Inflammatory macrophage treated with lipopolysaccharide for 4 hours (primary cell): ENCODE results near the gene PDS5A.
"Not testable (repeated sequence)": the region's sequence is repeated elsewhere in the genome, so short reads cannot be mapped to it uniquely, and the experiment has no call there.

ENCODE experiments used
- DNase-seq: peaks from one replicate; pipeline ENCODE4 v3.0.0-alpha.2; 2020

PDS5A gene

DNA sequence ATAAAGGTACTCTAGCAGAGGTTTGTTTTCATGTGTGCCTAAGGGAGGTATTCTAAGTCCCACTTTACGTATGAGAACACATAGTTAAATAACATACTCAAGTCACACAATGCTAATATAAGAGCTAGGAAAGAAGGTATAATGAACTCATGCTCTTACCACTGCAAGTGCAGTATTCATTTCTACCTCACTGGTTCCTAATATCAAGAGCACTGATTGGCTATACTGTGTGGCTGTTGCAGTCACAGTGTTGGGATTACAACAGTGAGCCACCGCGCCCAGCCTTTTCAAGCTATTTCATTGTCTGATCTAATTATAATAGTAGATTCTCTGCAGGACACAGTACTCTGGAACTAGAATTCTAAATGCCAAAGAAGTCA lies 84.0 kb downstream of the PDS5A start:
- no peak for DNase-seq

DNA sequence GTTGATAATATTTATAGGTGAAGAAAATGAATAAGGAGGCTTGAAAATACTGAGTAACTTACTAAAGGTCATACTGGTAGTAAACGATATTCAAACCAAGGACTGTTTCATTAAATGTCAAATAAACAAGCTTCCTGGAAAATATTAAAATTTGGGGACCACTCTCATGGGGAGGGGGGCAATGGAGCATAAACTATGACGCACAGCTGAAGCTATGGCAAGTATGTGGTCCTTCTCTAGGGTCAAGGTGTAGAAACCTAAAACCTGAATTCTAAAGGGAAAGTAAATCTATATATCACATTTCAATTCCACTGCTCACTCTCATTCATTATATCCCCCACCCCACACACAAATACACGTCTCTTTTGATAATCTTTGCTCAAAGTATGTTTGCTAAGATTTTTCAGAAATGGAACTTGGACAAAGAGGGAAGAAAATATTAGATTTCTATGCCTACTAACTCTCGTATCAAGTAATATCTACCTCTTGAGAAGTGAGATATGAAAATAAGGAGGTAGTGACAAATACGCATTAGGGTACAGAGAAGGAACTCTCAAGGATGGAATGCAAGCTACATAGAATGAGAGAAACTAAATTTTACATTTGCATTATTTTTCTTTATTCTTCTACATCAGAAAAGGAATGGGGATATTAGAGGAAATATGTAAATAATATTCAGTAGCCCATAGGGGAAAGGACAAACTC lies 84.6 kb downstream of the PDS5A start:
- DNase-seq, result no peak

DNA sequence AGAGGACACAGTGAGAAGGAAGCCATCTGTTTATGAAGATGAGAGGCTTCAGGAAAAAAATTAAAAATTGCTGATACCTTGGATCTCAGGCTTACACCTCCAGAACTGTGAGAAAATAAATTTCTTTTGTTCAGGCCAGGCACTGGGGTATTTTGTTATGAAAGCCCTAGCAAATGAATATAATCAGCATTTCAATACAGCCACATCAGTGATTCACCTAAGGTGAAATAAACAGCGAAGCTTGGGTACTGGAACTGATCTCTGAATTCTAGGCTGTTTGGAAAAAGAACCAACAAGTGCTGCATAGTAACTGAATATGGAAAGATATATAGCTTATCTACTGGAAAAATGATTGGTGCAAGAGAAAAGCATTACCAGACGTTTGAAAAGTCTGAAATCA lies 88.5 kb downstream of the PDS5A start:
- DNase-seq, result no peak

DNA sequence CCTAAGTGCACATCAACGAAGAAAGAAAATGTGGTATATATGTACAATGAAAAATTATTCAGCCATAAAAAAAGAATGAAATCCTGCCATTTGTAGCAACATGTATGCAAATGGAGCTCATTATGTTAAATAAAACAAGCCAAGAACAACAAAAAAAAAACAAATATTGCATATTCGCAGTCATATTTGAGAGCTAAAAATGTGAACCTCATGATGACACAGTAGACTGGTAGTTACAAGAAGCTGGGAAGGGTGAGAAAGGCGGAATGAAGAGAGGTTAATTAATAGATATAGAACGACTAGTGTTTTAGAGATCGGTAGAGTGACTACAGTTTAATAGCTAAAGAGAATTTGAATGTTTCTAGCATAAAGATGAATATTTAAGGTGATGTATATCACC lies 89.2 kb downstream of the PDS5A start:
- no peak for DNase-seq

DNA sequence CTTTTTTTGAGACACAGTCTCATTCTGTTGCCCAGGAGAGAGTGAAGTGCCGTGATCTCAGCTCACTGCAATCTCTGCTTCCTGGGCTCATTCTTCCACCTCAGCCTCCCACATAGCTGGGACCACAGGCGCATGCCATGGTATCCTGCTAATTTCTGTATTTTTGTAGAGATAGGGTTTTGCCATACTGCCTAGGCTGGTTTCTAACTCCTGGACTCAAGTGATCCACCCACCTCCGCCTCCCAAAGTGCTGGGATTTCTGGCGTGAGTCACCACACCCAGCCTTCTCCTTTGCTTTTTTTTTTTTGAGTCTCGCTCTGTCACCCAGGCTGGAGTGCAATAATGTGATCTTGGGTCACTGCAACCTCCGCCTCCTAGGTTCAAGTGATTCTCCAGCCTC lies 94.1 kb downstream of the PDS5A start:
- peak; percentile 35 for DNase-seq

DNA sequence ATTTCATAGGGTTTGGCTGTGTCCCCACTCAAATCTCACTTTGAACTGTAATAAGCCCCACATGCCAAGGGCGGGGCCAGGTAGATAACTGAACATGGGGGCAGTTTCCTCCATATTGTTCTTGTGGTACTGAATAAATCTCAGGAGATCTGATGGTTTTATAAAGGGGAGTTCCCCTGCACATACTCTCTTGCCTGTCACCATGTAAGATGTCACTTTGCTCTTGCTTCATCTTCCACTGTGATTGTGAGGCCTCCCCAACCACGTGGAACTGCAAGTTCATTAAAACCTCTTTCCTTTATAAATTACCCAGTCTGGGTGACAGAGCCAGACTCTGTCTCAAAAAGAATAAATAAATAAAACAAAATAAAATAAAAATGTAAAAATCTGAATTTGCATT lies 95.9 kb downstream of the PDS5A start:
- DNase-seq, result peak; percentile 39

DNA sequence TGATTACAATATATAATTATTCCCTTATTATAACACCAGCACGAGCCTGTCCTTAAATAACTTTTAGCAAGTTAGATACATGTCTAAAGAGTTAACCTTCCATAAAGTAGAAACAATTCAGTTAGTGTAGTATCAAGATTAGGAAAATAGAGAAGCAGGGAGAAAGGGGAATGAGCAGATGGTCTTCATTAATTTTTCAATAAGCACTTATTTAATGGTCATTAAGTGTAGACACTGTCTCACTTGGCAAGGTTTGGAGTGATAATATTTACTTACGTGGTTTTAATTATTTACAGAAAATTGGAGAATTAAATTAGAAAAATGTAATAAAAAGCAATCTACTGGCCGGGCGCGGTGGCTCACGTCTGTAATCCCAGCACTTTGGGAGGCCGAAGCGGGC lies 99.7 kb downstream of the PDS5A start:
- no peak for DNase-seq

DNA sequence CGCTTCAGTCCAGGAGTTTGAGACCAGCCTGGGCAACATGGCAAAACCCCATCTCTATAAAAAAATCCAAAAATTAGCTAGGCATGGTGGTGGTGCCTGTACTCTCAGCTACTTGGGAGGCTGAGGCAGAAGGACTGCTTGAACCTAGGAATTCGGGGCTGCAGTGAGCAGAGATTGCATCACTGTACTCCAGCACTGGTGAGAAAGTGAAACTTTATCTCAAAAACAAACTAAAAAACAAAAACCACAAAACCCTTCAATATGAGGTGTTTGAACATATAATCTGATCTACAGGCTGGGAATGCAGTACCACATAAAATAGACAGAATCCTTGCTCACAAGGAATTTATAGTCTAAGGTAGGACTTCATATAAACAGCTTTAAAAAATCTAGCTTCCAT lies 103.9 kb downstream of the PDS5A start:
- no peak for DNase-seq

DNA sequence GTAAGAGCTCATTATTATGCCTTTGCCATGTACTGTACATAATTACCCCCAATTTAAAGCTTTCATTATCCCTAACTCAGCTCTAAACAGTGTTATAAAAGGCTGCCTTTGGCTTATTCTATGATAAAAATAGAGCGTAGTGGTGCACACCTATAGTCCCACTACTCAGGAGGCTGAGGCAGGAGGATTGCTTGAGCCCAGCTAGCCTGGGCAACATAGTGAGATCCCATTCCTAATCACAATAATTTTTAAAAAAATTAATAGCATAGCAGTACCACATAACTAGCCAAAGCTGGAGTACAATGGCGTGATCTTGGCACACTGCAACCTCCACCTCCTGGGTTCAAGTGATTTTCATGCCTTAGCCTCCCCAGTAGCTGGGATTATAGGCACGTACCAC lies 112.4 kb downstream of the PDS5A start:
- DNase-seq, result no peak

DNA sequence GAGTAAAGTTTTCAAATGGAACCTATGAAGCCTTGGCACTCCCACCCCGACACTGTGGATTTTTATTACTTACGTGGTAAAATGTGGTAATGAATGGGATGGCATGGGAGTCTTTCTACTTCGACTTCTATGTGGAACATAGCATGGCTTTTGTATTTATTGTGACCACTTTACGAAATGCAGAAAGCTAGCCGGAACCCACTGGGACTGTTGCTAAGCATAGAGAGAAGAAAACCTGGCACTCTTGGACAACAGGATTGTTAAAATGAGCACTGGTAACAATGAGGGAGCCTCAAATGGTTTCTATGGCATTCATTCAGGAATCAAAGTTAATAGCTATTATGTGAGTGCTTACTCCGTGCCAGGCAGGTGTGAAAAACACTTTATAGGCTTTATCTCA lies 113.3 kb downstream of the PDS5A start:
- no peak for DNase-seq

DNA sequence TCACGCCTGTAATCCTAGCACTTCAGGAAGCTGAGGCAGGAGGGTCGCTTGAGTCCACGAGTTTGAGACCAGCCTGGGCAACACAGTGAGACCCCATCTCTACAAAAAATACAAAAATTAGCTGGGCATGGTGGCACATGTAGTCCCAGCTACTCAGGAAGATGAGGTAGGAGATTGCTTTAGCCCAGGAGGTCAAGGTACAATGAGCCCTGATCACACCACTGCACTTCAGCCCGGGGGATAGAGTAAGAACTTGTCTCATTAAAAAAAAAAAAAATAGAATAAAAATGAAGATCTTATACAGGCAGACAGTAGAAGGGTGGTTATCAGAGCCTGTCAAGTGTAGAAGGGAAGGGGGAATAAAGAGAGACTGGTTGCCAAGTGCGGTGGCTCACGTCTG lies 116.9 kb downstream of the PDS5A start:
- DNase-seq, result no peak

DNA sequence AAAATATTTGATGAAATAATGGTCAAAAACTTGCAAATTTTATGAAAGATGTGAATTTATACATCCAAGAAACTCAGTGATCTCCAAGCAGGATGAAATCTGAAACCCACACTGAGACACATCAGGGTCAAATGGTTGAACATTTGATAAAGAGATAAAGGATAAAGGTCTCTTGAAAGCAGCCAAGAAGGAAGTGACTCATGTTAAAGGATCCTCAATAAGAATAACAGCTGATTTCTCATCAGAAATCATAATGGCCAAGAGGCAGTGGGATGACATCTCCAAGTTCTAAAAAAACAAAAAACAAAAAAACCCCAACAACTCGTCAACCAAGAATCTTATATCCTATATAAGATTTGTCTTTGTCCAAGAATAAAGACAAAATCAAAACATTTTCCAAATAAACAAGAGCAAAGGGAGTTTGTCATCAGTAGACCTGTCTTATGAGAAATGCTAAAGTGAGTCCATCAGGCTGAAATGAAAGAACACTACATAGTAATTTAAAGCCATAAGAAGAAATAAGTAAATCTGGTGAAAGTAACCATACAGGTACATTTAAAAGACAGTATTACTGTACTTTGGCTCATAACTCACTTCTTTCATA lies 121.7 kb downstream of the PDS5A start:
- no peak for DNase-seq

DNA sequence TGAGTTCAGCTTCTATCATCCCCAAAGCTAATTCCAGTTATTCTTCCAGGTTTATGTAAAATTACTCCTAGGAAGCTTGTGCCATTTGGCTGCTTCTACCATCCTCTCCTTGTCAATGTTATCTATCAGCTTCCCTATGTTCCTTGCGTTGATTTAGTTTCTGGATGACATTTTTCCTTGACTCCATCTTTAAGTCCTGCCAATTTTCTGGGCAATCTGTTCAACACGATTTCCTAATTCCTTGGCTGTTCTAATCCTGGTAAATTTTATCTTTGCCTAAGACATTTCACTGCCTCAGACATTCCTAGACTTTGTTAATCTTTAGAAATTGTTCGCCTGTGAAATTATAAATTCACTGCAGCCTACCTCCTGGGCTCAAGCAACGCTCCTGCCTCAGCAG lies 125.1 kb downstream of the PDS5A start:
- DNase-seq, result no peak

DNA sequence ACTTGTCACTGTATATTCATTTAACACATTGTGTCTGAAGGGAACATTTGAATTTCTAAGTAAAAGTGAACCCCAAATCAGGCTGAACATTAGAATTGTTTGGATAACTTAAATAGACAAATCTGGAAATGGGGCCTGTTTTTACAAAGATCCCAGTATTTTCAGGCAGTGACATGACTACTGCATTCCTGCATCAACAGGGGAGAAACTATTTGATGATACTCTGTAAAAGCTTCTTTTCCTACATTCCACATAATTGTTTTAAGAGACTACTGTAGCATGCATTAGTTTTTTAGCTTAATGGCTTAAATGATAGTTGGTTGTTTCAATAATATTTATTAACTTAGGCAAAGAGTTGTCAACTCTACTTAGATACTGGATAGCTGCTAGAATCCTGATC lies 127.0 kb downstream of the PDS5A start:
- no peak for DNase-seq

DNA sequence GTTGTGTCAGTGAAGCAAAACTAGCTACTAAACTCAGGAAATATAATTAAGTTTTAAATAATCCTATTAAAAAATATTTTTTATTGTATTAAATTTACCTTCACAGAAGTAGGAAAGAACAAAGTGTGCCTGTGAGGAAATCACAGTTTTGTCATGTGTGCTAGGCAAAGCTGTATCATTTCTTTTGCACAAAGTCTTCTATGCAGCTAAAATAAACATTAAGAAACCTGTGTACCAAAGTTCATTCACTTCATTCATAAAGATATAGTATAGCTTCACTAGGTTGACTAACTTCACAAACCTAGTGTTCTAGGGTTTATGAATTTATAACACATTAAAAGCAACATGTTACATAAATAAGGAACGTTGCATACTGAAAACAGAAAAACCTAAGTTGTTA lies 131.0 kb downstream of the PDS5A start:
- DNase-seq, result no peak

DNA sequence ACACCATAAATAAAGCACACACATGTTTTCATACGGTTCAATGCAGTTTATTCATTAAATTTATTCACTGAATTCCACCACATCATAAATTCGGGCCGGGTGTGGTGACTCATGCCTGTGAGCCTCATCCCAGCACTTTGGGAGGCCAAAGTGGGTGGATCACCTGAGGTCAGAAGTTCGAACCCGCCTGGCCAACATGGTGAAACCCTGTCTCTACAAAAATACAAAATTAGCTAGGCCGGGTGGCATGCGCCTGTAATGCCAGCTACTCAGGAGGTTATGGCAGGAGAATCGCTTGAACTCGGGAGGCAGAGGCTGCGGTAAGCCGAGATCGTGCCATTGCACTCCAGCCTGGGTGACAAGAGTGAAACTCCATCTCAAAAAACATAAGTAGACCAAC lies 131.6 kb downstream of the PDS5A start:
- no peak for DNase-seq

DNA sequence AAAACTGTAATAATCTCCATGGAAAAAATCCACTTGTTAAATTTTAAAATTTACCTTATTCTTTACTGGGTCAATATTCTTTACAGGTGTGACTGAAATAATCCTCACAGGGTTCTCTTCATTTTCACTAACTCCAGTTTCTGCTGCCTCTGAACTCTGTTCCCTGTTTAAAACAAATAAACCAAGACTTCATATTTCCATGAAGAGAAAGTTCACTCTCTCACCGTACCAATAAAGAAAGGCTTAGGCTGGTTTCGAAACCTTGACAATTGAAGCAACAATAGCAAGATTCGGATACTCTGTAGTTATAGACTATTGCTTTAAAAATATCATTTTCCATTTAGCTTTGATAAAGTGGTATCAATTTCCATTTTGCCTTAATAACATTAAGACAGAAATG lies 135.8 kb downstream of the PDS5A start:
- no peak for DNase-seq

DNA sequence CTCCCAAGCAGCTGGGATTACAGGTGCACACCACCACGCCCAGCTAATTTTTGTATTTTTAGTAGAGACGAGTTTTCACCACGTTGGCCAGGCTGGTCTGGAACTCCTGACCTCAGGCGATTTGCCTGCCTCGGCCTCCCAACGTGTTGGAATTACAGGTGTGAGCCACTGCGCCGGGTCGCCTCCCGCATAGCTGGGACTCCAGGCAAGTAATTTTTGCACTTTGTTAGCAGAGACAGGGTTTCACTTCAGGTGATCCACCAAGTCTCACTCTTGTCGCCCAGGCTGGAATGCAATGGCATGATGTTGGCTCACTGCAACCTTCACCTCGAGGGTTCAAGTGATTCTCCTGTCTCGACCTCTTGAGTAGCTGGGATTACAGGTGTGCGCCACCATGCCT lies 137.2 kb downstream of the PDS5A start:
- DNase-seq, result not testable (repeated sequence)

DNA sequence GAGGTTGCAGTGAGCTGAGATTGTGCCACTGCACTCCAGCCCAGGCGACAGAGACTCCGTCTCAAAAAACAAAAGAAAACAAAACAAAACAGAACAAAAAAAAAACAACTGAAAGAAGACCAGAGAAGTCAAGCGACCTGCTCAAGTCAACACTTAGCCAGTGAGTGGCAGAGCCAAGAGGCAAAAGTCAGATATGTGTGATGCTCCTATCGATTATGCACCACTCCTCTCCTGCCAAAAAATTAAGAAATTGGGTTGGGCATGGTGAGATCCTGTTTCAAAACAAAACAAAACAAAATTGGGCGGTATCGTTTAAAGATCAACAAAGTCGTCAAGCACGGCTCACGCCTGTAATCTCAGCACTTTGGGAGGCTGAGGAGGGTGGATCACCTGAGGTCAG lies 137.7 kb downstream of the PDS5A start:
- no peak for DNase-seq

DNA sequence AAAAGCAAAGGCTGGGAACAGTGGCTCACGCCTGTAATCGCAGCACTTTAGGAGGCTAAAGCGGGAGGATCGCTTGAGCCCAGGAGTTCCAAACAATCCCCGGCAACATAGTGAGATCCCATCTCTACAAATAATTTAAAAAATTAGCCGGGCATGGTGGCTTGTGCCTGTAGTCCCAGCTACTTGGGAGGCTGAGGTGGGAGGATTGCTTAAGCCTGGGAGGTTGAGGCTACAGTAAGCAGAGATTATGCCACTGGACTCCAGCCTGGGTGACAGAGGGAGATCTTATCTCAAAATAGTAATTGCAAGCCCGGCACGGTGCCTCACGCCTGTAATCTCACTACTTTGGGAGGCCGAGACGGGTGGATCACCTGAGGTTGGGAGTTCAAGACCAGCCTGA lies 139.3 kb downstream of the PDS5A start:
- not testable (repeated sequence) for DNase-seq

DNA sequence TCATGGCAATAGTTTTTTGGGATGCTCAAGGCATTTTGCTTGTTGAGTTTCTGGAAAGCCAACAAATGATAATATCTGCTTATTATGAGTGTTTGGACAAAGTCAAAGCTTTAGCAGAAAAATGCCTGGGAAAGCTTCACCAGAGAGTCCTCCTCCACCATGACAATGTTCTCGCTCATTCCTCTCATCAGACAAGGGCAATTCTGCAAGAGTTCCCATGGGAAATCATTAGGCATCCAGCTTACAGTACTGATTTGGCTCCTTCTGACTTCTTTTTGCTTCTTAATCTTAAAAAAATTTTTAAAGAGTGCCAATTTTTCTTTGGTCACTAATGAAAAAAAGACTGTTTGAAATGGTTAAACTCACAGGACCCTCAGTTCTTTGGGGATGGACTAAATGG lies 143.4 kb downstream of the PDS5A start:
- DNase-seq, result no peak

DNA sequence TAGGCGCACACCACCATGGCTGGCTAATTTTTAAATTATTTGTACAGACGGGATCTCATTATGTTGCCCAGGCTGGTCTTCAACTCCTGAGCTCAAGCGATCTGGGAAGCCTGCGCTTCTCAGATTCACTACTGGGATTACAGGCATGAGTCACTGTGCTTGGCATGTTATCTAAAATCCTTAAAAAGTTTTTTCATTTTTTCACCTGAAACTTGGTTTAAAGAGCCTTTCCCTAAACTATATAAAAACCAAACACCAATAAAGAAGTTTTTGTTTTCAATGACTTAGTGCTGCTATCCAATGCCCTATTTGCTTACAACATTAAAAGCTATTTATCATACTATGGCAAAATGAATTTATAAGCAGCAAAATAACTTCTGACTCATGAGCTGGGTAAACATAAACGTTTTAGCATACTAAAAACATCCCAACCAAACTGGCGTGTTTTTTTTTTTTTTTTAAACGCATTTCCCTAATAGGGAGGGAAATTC lies 151.9 kb downstream of the PDS5A start:
- no peak for DNase-seq

DNA sequence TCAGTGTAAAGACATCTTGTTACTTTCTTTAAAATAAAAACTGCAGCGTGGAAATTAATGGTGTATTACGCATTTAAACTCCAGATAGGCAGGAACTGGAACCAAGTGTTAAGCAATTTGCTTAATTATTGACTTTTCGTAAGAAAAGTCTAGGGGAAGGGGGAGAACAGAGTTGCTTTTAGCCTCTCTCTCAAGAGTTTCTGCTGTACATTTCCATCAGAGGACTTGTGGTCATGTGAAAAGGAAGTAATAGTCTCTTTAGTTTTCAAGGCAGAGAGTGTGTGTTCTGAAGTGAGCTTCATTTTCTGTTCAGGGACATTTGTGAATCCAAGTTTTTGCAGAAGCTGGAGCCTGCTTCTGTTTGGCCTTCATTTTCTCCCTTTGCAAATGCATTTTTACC lies 152.6 kb downstream of the PDS5A start:
- peak; percentile 65 for DNase-seq

DNA sequence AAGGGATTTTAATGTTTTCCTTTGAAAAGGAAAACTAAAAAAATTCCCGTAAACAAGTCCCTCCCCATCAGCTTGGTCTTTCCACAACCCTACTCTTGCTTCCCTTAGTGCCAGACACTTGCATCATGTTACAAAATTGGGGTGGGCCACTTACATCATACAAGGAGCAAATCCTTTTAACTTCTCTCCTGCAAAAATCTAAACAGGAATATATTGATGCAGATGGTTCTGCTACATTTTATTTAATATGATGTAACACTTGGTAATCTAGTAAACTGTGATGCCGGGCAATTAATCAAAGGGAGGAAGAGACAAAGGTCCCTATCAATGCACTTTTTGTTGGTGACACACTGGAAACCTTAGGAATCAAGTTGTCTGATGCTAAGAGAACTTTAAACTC lies 154.5 kb downstream of the PDS5A start:
- DNase-seq, result peak; percentile 9

DNA sequence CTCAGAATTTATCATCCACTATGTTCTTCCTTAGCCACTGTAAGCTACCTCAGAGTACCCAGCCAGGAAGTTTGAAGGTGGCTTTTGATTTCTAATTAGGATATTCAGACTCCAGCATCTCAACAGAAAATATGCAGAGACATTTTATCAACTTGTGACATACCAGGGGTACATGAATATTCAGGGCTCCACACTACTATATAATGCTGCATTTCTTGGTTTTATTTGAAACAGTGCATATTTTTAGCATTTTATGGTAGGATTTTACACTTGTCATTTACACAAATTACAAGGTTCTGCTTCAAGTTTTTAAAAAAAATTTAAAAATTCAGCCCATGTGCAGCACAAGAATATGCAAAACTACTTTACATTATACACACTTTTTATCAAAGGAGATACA lies 155.0 kb downstream of the PDS5A start:
- no peak for DNase-seq
